WTC11 (cell line): ENCODE data around the gene PLXDC2. TPM values are rescaled to one million over a fixed set of nuclear protein-coding genes. Genes with fewer than 3 reads are reported as not detected.

ENCODE experiments used
- ATAC-seq: fragments of 200-7000 bp; cut with Tn5 transposase; 2 replicates; pipeline ENCODE4 v1.10.0; 2021; ENCODE audit warnings: mild to moderate bottlenecking, moderate library complexity
- CTCF ChIA-PET: fragments of 300-600 bp; sonication (Branson Sonifier 250); formaldehyde crosslinking; loops from one replicate; lab custom pipeline; 2021; ENCODE audit warnings: antibody characterized with exemption; lab: Charles Lee
- POLR2A ChIA-PET: fragments of 350-600 bp; sonication (Branson Sonifier 250); formaldehyde crosslinking; loops from one replicate; lab custom pipeline; 2021; ENCODE audit warnings: antibody characterized with exemption; lab: Charles Lee
- DNase-seq: peaks from one replicate; pipeline ENCODE4 v3.0.0; 2021; ENCODE audit warnings: low spot score
- H3K27ac Mint-ChIP-seq: 2 replicates; pipeline ENCODE4 v1.8.0; 2021; ENCODE audit warnings: mixed read lengths
- H3K27me3 Mint-ChIP-seq: 2 replicates; pipeline ENCODE4 v1.8.0; 2021; ENCODE audit warnings: low read depth, mild to moderate bottlenecking, moderate library complexity, mixed read lengths
- H3K36me3 Mint-ChIP-seq: 2 replicates; pipeline ENCODE4 v1.8.0; 2021; ENCODE audit warnings: mixed read lengths
- H3K4me1 Mint-ChIP-seq: 2 replicates; pipeline ENCODE4 v1.8.0; 2022; ENCODE audit warnings: mixed read lengths
- H3K4me3 Mint-ChIP-seq: 2 replicates; pipeline ENCODE4 v1.8.0; 2021; ENCODE audit warnings: mild to moderate bottlenecking, moderate library complexity, mixed read lengths
- H3K9me3 Mint-ChIP-seq: 2 replicates; pipeline ENCODE4 v1.8.0; 2021; ENCODE audit warnings: mixed read lengths
- CREB1 ChIP-seq: sonication (generic); formaldehyde crosslinking; IDR thresholded peaks from 2 replicates; pipeline ENCODE4 v1.8.0; 2023; ENCODE audit warnings: mild to moderate bottlenecking, missing genetic modification reagents
- GTF2I ChIP-seq: fragments of 250-450 bp; sonication (Bioruptor Pico); conservative IDR thresholded peaks from 2 replicates; pipeline ENCODE4 v1.4.0; 2021; ENCODE audit warnings: mild to moderate bottlenecking
- NFATC4 ChIP-seq: fragments of 250-450 bp; sonication (Bioruptor Pico); IDR thresholded peaks from 2 replicates; pipeline ENCODE4 v1.9.0; 2021; ENCODE audit warnings: mild to moderate bottlenecking
- ZNF219 ChIP-seq: sonication (generic); formaldehyde crosslinking; IDR thresholded peaks from 2 replicates; pipeline ENCODE4 v1.8.0; 2023; ENCODE audit warnings: missing genetic modification reagents, mild to moderate bottlenecking, borderline replicate concordance
- ZNF232 ChIP-seq: sonication (generic); formaldehyde crosslinking; IDR thresholded peaks from 2 replicates; pipeline ENCODE4 v1.8.0; 2022; ENCODE audit warnings: mild to moderate bottlenecking, missing genetic modification reagents
- total RNA-seq: library from RNA; stranded (reverse); gene quantifications from 3 replicates; pipeline ENCODE4 v1.2.3, GENCODE V29; 2021
- TF ChIP-seq, protein P1 (sequence below): sonication (generic); formaldehyde crosslinking; IDR thresholded peaks from 2 replicates; pipeline ENCODE4 v1.8.1; 2023; ENCODE audit warnings: mild to moderate bottlenecking, missing genetic modification reagents, borderline replicate concordance
- TF ChIP-seq, protein P2 (sequence below): sonication (generic); formaldehyde crosslinking; IDR thresholded peaks from 2 replicates; pipeline ENCODE4 v1.8.1; 2022; ENCODE audit warnings: low read depth, mild to moderate bottlenecking, moderate library complexity, missing genetic modification reagents, borderline replicate concordance
- TF ChIP-seq, protein P3 (sequence below): fragments of 250-450 bp; sonication (Bioruptor Pico); IDR thresholded peaks from 2 replicates; pipeline ENCODE4 v1.9.0; 2021; ENCODE audit warnings: mild to moderate bottlenecking, borderline replicate concordance
- TF ChIP-seq, protein P4 (sequence below): sonication (generic); formaldehyde crosslinking; IDR thresholded peaks from 2 replicates; pipeline ENCODE4 v1.8.1; 2022; ENCODE audit warnings: missing genetic modification reagents, borderline replicate concordance
- TF ChIP-seq, protein P5 (sequence below): fragments of 250-450 bp; sonication (Bioruptor Pico); IDR thresholded peaks from 2 replicates; pipeline ENCODE4 v1.8.0; 2021; ENCODE audit warnings: mild to moderate bottlenecking
- TF ChIP-seq, protein P6 (sequence below): sonication (generic); formaldehyde crosslinking; conservative IDR thresholded peaks from 2 replicates; pipeline ENCODE4 v1.8.1; 2023; ENCODE audit warnings: mild to moderate bottlenecking, low read depth, missing genetic modification reagents, moderate library complexity

The PLXDC2 gene
- total RNA-seq, 1 experiment from 2014 or later: 31.7 TPM

DNA sequence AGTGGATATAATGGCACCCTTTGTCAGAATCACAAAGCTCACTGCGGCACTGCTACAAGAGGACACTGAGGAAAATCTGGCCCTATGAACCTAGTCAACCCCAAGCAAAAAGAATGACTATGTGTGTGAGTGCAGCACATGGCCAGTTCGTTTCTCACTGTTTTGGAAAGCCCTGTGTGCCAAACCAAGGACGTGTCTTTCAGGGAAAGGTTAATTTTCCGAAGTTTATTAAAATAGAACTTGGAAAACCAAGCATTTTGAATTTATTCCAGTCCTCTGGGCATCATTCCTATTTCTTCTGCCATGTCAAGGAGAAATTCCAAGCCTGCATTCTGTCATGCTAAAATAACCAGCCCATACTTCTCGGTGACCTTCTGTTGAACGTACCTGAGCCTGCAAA, 471.8 kb downstream of the PLXDC2 start:
- Mint-ChIP-seq H3K4me1 (peaks cover 15% of the 10 kb centered on the region), H3K36me3 (peaks cover 22% of the 10 kb centered on the region), H3K27me3 (no peaks in the 10 kb centered on the region), H3K9me3 (peaks cover 14% of the 10 kb centered on the region)
- CTCF ChIA-PET: interaction anchor here (1.3 kb wide), 1 partner anchor 205 kb away, joined by 3 read pairs; no protein-coding TSS in a partner anchor
- POLR2A ChIA-PET: no interaction called here
- ATAC-seq: no peak
- TF ChIP-seq GTF2I (CRISPR knock-in tag) (no peak), ZNF232 (no peak), NFATC4 (CRISPR knock-in tag) (no peak), CREB1 (CRISPR knock-in tag) (no peak), ZNF219 (no peak)
- TF ChIP-seq, protein P1, sequence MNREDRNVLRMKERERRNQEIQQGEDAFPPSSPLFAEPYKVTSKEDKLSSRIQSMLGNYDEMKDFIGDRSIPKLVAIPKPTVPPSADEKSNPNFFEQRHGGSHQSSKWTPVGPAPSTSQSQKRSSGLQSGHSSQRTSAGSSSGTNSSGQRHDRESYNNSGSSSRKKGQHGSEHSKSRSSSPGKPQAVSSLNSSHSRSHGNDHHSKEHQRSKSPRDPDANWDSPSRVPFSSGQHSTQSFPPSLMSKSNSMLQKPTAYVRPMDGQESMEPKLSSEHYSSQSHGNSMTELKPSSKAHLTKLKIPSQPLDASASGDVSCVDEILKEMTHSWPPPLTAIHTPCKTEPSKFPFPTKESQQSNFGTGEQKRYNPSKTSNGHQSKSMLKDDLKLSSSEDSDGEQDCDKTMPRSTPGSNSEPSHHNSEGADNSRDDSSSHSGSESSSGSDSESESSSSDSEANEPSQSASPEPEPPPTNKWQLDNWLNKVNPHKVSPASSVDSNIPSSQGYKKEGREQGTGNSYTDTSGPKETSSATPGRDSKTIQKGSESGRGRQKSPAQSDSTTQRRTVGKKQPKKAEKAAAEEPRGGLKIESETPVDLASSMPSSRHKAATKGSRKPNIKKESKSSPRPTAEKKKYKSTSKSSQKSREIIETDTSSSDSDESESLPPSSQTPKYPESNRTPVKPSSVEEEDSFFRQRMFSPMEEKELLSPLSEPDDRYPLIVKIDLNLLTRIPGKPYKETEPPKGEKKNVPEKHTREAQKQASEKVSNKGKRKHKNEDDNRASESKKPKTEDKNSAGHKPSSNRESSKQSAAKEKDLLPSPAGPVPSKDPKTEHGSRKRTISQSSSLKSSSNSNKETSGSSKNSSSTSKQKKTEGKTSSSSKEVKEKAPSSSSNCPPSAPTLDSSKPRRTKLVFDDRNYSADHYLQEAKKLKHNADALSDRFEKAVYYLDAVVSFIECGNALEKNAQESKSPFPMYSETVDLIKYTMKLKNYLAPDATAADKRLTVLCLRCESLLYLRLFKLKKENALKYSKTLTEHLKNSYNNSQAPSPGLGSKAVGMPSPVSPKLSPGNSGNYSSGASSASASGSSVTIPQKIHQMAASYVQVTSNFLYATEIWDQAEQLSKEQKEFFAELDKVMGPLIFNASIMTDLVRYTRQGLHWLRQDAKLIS (CRISPR knock-in tag): no peak
- TF ChIP-seq, protein P2, sequence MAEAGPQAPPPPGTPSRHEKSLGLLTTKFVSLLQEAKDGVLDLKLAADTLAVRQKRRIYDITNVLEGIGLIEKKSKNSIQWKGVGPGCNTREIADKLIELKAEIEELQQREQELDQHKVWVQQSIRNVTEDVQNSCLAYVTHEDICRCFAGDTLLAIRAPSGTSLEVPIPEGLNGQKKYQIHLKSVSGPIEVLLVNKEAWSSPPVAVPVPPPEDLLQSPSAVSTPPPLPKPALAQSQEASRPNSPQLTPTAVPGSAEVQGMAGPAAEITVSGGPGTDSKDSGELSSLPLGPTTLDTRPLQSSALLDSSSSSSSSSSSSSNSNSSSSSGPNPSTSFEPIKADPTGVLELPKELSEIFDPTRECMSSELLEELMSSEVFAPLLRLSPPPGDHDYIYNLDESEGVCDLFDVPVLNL (CRISPR knock-in tag): no peak
- TF ChIP-seq, protein P3, sequence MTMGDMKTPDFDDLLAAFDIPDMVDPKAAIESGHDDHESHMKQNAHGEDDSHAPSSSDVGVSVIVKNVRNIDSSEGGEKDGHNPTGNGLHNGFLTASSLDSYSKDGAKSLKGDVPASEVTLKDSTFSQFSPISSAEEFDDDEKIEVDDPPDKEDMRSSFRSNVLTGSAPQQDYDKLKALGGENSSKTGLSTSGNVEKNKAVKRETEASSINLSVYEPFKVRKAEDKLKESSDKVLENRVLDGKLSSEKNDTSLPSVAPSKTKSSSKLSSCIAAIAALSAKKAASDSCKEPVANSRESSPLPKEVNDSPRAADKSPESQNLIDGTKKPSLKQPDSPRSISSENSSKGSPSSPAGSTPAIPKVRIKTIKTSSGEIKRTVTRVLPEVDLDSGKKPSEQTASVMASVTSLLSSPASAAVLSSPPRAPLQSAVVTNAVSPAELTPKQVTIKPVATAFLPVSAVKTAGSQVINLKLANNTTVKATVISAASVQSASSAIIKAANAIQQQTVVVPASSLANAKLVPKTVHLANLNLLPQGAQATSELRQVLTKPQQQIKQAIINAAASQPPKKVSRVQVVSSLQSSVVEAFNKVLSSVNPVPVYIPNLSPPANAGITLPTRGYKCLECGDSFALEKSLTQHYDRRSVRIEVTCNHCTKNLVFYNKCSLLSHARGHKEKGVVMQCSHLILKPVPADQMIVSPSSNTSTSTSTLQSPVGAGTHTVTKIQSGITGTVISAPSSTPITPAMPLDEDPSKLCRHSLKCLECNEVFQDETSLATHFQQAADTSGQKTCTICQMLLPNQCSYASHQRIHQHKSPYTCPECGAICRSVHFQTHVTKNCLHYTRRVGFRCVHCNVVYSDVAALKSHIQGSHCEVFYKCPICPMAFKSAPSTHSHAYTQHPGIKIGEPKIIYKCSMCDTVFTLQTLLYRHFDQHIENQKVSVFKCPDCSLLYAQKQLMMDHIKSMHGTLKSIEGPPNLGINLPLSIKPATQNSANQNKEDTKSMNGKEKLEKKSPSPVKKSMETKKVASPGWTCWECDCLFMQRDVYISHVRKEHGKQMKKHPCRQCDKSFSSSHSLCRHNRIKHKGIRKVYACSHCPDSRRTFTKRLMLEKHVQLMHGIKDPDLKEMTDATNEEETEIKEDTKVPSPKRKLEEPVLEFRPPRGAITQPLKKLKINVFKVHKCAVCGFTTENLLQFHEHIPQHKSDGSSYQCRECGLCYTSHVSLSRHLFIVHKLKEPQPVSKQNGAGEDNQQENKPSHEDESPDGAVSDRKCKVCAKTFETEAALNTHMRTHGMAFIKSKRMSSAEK (CRISPR knock-in tag): no peak
- TF ChIP-seq, protein P4, sequence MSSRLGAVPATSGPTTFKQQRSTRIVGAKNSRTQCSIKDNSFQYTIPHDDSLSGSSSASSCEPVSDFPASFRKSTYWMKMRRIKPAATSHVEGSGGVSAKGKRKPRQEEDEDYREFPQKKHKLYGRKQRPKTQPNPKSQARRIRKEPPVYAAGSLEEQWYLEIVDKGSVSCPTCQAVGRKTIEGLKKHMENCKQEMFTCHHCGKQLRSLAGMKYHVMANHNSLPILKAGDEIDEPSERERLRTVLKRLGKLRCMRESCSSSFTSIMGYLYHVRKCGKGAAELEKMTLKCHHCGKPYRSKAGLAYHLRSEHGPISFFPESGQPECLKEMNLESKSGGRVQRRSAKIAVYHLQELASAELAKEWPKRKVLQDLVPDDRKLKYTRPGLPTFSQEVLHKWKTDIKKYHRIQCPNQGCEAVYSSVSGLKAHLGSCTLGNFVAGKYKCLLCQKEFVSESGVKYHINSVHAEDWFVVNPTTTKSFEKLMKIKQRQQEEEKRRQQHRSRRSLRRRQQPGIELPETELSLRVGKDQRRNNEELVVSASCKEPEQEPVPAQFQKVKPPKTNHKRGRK (CRISPR knock-in tag): no peak
- TF ChIP-seq, protein P5, sequence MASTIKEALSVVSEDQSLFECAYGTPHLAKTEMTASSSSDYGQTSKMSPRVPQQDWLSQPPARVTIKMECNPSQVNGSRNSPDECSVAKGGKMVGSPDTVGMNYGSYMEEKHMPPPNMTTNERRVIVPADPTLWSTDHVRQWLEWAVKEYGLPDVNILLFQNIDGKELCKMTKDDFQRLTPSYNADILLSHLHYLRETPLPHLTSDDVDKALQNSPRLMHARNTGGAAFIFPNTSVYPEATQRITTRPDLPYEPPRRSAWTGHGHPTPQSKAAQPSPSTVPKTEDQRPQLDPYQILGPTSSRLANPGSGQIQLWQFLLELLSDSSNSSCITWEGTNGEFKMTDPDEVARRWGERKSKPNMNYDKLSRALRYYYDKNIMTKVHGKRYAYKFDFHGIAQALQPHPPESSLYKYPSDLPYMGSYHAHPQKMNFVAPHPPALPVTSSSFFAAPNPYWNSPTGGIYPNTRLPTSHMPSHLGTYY (CRISPR knock-in tag): no peak
- TF ChIP-seq, protein P6, sequence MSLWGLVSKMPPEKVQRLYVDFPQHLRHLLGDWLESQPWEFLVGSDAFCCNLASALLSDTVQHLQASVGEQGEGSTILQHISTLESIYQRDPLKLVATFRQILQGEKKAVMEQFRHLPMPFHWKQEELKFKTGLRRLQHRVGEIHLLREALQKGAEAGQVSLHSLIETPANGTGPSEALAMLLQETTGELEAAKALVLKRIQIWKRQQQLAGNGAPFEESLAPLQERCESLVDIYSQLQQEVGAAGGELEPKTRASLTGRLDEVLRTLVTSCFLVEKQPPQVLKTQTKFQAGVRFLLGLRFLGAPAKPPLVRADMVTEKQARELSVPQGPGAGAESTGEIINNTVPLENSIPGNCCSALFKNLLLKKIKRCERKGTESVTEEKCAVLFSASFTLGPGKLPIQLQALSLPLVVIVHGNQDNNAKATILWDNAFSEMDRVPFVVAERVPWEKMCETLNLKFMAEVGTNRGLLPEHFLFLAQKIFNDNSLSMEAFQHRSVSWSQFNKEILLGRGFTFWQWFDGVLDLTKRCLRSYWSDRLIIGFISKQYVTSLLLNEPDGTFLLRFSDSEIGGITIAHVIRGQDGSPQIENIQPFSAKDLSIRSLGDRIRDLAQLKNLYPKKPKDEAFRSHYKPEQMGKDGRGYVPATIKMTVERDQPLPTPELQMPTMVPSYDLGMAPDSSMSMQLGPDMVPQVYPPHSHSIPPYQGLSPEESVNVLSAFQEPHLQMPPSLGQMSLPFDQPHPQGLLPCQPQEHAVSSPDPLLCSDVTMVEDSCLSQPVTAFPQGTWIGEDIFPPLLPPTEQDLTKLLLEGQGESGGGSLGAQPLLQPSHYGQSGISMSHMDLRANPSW (CRISPR knock-in tag): no peak
- TF ChIP-seq, all 79 proteins: peak for 0
- Mint-ChIP-seq H3K27ac (no peak overlapping the region; the same call in 1 of the 2 replicates), H3K4me3 (no peak overlapping the region)
- no peak for DNase-seq
